Fibroblast of mammary gland (primary cell): Measurements from ENCODE around the gene KCNK10.

Experiments
- DNase-seq: peaks from one replicate; pipeline ENCODE4 v3.0.0-alpha.2; 2010; ENCODE audit warnings: low read depth
- H3K4me3 ChIP-seq: 2 replicates; pipeline ENCODE4 v1.5.1; 2011; ENCODE audit warnings: low read depth, mild to moderate bottlenecking, low read length, moderate library complexity; ENCODE audit not compliant: control insufficient read depth
- CTCF ChIP-seq: conservative IDR thresholded peaks from 2 replicates; pipeline ENCODE4 v1.5.1; 2011; ENCODE audit warnings: low read depth, low read length, inconsistent platforms; ENCODE audit not compliant: control insufficient read depth, insufficient read depth

KCNK10 gene

DNA sequence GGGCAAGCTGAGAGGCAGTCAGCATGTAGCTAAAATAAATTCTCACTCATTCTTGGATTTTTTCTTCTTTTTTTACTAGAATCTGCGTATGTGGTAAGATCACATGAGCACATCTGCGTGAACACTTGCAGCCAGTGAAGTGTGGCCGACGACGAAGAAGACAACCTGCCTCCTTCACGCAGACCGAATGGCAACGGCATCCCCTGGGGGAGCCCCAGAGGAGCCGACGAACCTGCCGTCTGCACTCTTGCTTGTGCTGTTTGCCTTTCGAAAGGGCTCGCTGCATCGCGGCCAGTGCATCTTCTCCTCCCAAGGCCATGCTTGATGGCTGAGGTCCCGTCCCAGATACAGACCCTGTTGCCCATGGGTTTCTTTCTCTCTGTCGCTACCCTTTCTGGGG lies 113.8 kb downstream of the KCNK10 start:
- no peak for TF ChIP-seq CTCF
- no peak overlapping the region for H3K4me3 ChIP-seq
- no peak for DNase-seq

- TF ChIP-seq CTCF, result no peak
- no peak for DNase-seq
- no peak overlapping the region for H3K4me3 ChIP-seq
Observed at GRCh38 chr14:88208858-88209257, 114.2 kb downstream of the KCNK10 start.

GRCh38 chr14:88204221-88204620 lies 118.8 kb downstream of the KCNK10 start:
- no peak for DNase-seq
- no peak overlapping the region for H3K4me3 ChIP-seq
- no peak for TF ChIP-seq CTCF

GRCh38 chr14:88203291-88203690 lies 119.8 kb downstream of the KCNK10 start:
- H3K4me3 ChIP-seq, result no peak overlapping the region
- no peak for DNase-seq
- TF ChIP-seq CTCF, result no peak

- no peak for DNase-seq
- TF ChIP-seq CTCF, result no peak
- H3K4me3 ChIP-seq, result no peak overlapping the region
Observed at GRCh38 chr14:88202286-88202685, 120.8 kb downstream of the KCNK10 start.

GRCh38 chr14:88201851-88202250 lies 121.2 kb downstream of the KCNK10 start:
- H3K4me3 ChIP-seq, result no peak overlapping the region
- TF ChIP-seq CTCF, result no peak
- no peak for DNase-seq

DNA sequence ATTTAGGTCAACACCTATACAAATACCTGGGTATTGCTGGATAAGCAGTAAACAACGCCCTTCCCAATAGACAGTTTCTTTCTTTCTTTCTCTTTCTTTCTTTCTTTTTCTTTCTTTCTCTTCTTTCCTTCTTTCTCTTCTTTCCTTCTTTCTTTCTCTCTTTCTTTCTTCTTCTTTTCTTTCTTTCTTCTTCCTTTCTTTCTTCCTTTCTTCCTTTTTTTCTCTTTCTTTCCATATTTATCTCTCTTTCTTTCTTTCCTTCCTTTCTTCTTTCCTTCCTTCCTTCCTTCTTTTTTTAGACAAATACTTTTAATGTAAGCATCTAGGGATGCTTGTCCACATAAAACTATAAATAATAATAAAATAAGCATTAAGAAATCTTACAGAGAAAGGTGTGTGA lies 123.2 kb downstream of the KCNK10 start:
- H3K4me3 ChIP-seq, result no peak overlapping the region
- no peak for TF ChIP-seq CTCF
- no peak for DNase-seq
